AG20443 (cell line): ENCODE data around the gene CAMK1D.

ENCODE experiments used
- DNase-seq: peaks from one replicate; pipeline ENCODE4 v3.0.0; 2012; ENCODE audit warnings: low spot score, mixed read lengths

CAMK1D gene

GRCh38 chr10:12629767-12630165 lies 280.4 kb downstream of the CAMK1D start:
- DNase-seq: no peak

- no peak for DNase-seq
Measured at GRCh38 chr10:12631216-12631615, 281.9 kb downstream of the CAMK1D start.

- DNase-seq: no peak
Measured at GRCh38 chr10:12631787-12632562, 282.6 kb downstream of the CAMK1D start.

GRCh38 chr10:12633776-12634620 lies 284.7 kb downstream of the CAMK1D start:
- no peak for DNase-seq

GRCh38 chr10:12634621-12634931 lies 285.2 kb downstream of the CAMK1D start:
- peak; percentile 21 for DNase-seq

GRCh38 chr10:12635127-12635541 lies 285.8 kb downstream of the CAMK1D start:
- no peak for DNase-seq

GRCh38 chr10:12636571-12636970 lies 287.2 kb downstream of the CAMK1D start:
- DNase-seq: no peak

- DNase-seq: no peak
Measured at GRCh38 chr10:12637649-12638048, 288.3 kb downstream of the CAMK1D start.

- DNase-seq: peak; percentile 58
Measured at GRCh38 chr10:12638103-12638502, 288.8 kb downstream of the CAMK1D start.

- no peak for DNase-seq
Measured at GRCh38 chr10:12638781-12639180, 289.4 kb downstream of the CAMK1D start.

GRCh38 chr10:12639996-12640944 lies 290.9 kb downstream of the CAMK1D start:
- DNase-seq: no peak

- no peak for DNase-seq
Measured at GRCh38 chr10:12642036-12642435, 292.7 kb downstream of the CAMK1D start.

- DNase-seq: no peak
Measured at GRCh38 chr10:12643279-12643678, 293.9 kb downstream of the CAMK1D start.

GRCh38 chr10:12644380-12645144 lies 295.2 kb downstream of the CAMK1D start:
- DNase-seq: no peak

GRCh38 chr10:12645449-12645848 lies 296.1 kb downstream of the CAMK1D start:
- no peak for DNase-seq

- no peak for DNase-seq
Measured at GRCh38 chr10:12649012-12649584, 299.8 kb downstream of the CAMK1D start.

- no peak for DNase-seq
Measured at GRCh38 chr10:12650122-12650521, 300.8 kb downstream of the CAMK1D start.

- DNase-seq: no peak
Measured at GRCh38 chr10:12650538-12651298, 301.4 kb downstream of the CAMK1D start.

- DNase-seq: no peak
Measured at GRCh38 chr10:12655940-12656339, 306.6 kb downstream of the CAMK1D start.

- DNase-seq: peak; percentile 53
Measured at GRCh38 chr10:12656518-12657142, 307.3 kb downstream of the CAMK1D start.
